ENCODE results near the gene FAAP24. TPM values are rescaled to one million over a fixed set of nuclear protein-coding genes. Genes with fewer than 3 reads are reported as not detected.
"Not testable (repeated sequence)": the region's sequence is repeated elsewhere in the genome, so short reads cannot be mapped to it uniquely, and the experiment has no call there.

Gene FAAP24
- total and polyA plus RNA-seq, 2 experiments from 2014 or later: 1.6 to 2.9 TPM

- Mint-ChIP-seq H3K9me3 (no peaks in the 10 kb centered on the region), H3K36me3 (ENCODE audit: low read depth) (peaks cover 38% of the 10 kb centered on the region), H3K4me1 (no peaks in the 10 kb centered on the region), H3K27me3 (ENCODE audit: insufficient read depth, low read depth, poor library complexity) (peaks cover 5% of the 10 kb centered on the region), H3K4me3 (no peak overlapping the region), H3K27ac (no peak overlapping the region)
- Histone ChIP-seq H3K79me2 (replicated peaks; ENCODE audit: insufficient read depth) (no peaks in the 10 kb centered on the region), H4K20me1 (replicated peaks; ENCODE audit: insufficient read depth) (no peaks in the 10 kb centered on the region), H3K4me2 (no peak overlapping the region), H3K27me3 (ENCODE audit: insufficient read depth) (no peaks in the 10 kb centered on the region), H3K4me3 (no peak overlapping the region), H3K9me2 (ENCODE audit: insufficient read depth) (no peaks in the 10 kb centered on the region), H3K36me3 (ENCODE audit: insufficient read depth) (no peaks in the 10 kb centered on the region), H2AFZ (no peak overlapping the region), H3K4me1 (ENCODE audit: insufficient read depth) (no peaks in the 10 kb centered on the region), H3F3A (replicated peaks; ENCODE audit: low read depth) (0 out of 2 replicates have a peak, but pooled peaks cover 4% of the 10 kb centered on the region), H3K27ac (ENCODE audit: low read depth) (no peak overlapping the region)
- DNase-seq (ENCODE audit: low spot score): no peak
- no peak for ATAC-seq
- TF ChIP-seq ETS1 (IDR thresholded peaks at IDR 0.05) (no peak), STAT1 (IDR thresholded peaks at IDR 0.05; ENCODE audit: unreplicated experiment) (no peak), CTCF (conservative IDR thresholded peaks at IDR 0.05; ENCODE audit: low read depth in 2 of 2) (no peak), POLR2AphosphoS5 (IDR thresholded peaks at IDR 0.05; ENCODE audit: low read depth) (no peak), EZH2 (IDR thresholded peaks at IDR 0.05; ENCODE audit: low read depth, unreplicated experiment) (no peak), ZNF331 (CRISPR knock-in tag; IDR thresholded peaks at IDR 0.05; ENCODE audit: low read depth) (no peak), ZNF114 (CRISPR knock-in tag; IDR thresholded peaks at IDR 0.05) (no peak), EZH2phosphoT487 (IDR thresholded peaks at IDR 0.05; ENCODE audit: unreplicated experiment) (no peak)
These were observed 5.2 kb downstream of the FAAP24 start for GRCh38 chr19:32977280-32977679.

GRCh38 chr19:32977813-32978212 is 5.8 kb downstream of the FAAP24 start:
- H3K4me3 Mint-ChIP-seq; H3K9me3 Mint-ChIP-seq; H2AFZ ChIP-seq; H3K4me2 ChIP-seq; ATAC-seq; H3F3A ChIP-seq (replicated peaks; ENCODE audit: low read depth); H3K9me2 ChIP-seq (ENCODE audit: insufficient read depth); H3K4me1 Mint-ChIP-seq; H3K27ac Mint-ChIP-seq; H4K20me1 ChIP-seq (replicated peaks; ENCODE audit: insufficient read depth); H3K27me3 Mint-ChIP-seq (ENCODE audit: insufficient read depth, low read depth, poor library complexity); H3K79me2 ChIP-seq (replicated peaks; ENCODE audit: insufficient read depth); H3K4me3 ChIP-seq; H3K27me3 ChIP-seq (ENCODE audit: insufficient read depth); H3K36me3 ChIP-seq (ENCODE audit: insufficient read depth); DNase-seq (ENCODE audit: low spot score); H3K4me1 ChIP-seq (ENCODE audit: insufficient read depth); H3K27ac ChIP-seq (ENCODE audit: low read depth): not testable (repeated sequence)
- peaks cover 41% of the 10 kb centered on the region for H3K36me3 Mint-ChIP-seq (ENCODE audit: low read depth)

- H3K9me3 Mint-ChIP-seq; H2AFZ ChIP-seq; DNase-seq (ENCODE audit: low spot score); H3K9me2 ChIP-seq (ENCODE audit: insufficient read depth); H3K27me3 ChIP-seq (ENCODE audit: insufficient read depth); H3K79me2 ChIP-seq (replicated peaks; ENCODE audit: insufficient read depth); H3K27ac Mint-ChIP-seq; H3K4me3 Mint-ChIP-seq; H3K27me3 Mint-ChIP-seq (ENCODE audit: insufficient read depth, low read depth, poor library complexity); H3K4me1 Mint-ChIP-seq; H3F3A ChIP-seq (replicated peaks; ENCODE audit: low read depth); H3K4me1 ChIP-seq (ENCODE audit: insufficient read depth); H3K4me3 ChIP-seq; H3K36me3 ChIP-seq (ENCODE audit: insufficient read depth); H3K27ac ChIP-seq (ENCODE audit: low read depth); H4K20me1 ChIP-seq (replicated peaks; ENCODE audit: insufficient read depth); H3K4me2 ChIP-seq; ATAC-seq: not testable (repeated sequence)
- H3K36me3 Mint-ChIP-seq (ENCODE audit: low read depth): peaks cover 51% of the 10 kb centered on the region
These were observed 7.8 kb downstream of the FAAP24 start for GRCh38 chr19:32979807-32980206.

- H3K27me3 ChIP-seq (ENCODE audit: insufficient read depth); H3K4me3 Mint-ChIP-seq; H3F3A ChIP-seq (replicated peaks; ENCODE audit: low read depth); H3K4me3 ChIP-seq; H3K9me3 Mint-ChIP-seq; H3K4me1 ChIP-seq (ENCODE audit: insufficient read depth); H2AFZ ChIP-seq; H3K9me2 ChIP-seq (ENCODE audit: insufficient read depth); H3K27ac ChIP-seq (ENCODE audit: low read depth); DNase-seq (ENCODE audit: low spot score); H3K4me1 Mint-ChIP-seq; H3K79me2 ChIP-seq (replicated peaks; ENCODE audit: insufficient read depth); ATAC-seq; H4K20me1 ChIP-seq (replicated peaks; ENCODE audit: insufficient read depth); H3K27me3 Mint-ChIP-seq (ENCODE audit: insufficient read depth, low read depth, poor library complexity); H3K4me2 ChIP-seq; H3K36me3 ChIP-seq (ENCODE audit: insufficient read depth); H3K27ac Mint-ChIP-seq: not testable (repeated sequence)
- H3K36me3 Mint-ChIP-seq (ENCODE audit: low read depth): peaks cover 46% of the 10 kb centered on the region
These were observed 10.4 kb downstream of the FAAP24 start for GRCh38 chr19:32982488-32982887.

- H2AFZ ChIP-seq; H3K4me3 Mint-ChIP-seq; H4K20me1 ChIP-seq (replicated peaks; ENCODE audit: insufficient read depth); H3K4me3 ChIP-seq; H3K4me2 ChIP-seq; H3K9me3 Mint-ChIP-seq; DNase-seq (ENCODE audit: low spot score); H3K9me2 ChIP-seq (ENCODE audit: insufficient read depth); H3K36me3 ChIP-seq (ENCODE audit: insufficient read depth); ATAC-seq; H3K27me3 ChIP-seq (ENCODE audit: insufficient read depth); H3F3A ChIP-seq (replicated peaks; ENCODE audit: low read depth); H3K4me1 ChIP-seq (ENCODE audit: insufficient read depth); H3K79me2 ChIP-seq (replicated peaks; ENCODE audit: insufficient read depth); H3K4me1 Mint-ChIP-seq; H3K27ac Mint-ChIP-seq; H3K27ac ChIP-seq (ENCODE audit: low read depth); H3K27me3 Mint-ChIP-seq (ENCODE audit: insufficient read depth, low read depth, poor library complexity): not testable (repeated sequence)
- H3K36me3 Mint-ChIP-seq (ENCODE audit: low read depth): peaks cover 39% of the 10 kb centered on the region
These were observed 16.2 kb downstream of the FAAP24 start for GRCh38 chr19:32988254-32988653.
